GM19239 (cell line): ENCODE results near the gene SYNRG.
A peak's percentile ranks its signal among the peaks of the same experiment; 100 is the strongest.

Source experiments
- DNase-seq: peaks from one replicate; pipeline ENCODE4 v3.0.0; 2011; ENCODE audit warnings: low spot score; ENCODE audit not compliant: insufficient read length
- FAIRE-seq: peaks from 2 replicates; lab custom pipeline; 2011; peaks lifted over from hg19 to GRCh38; lab: Jason Lieb, UNC

The SYNRG gene

DNA sequence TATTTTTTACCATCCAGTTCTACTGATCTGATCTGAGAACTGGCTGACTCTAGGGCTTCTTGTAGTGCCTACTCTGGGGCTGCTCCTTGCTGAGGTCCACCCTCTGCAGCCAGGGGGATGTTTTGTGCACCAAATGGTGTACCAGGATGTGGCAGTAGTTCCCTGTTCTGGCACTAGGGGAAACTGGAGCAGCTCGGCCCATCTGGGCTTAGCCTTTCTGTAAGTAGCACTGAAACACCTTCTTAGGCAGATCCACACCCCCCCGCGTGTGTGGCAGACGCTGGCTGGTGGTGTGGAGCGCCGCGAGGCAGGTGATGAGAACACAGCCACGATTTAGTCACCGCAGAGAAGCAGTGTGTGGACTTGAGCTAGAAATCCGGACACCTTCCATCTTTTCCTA lies 102.5 kb downstream of the SYNRG start:
- DNase-seq (peak; percentile 29), FAIRE-seq (no peak)

DNA sequence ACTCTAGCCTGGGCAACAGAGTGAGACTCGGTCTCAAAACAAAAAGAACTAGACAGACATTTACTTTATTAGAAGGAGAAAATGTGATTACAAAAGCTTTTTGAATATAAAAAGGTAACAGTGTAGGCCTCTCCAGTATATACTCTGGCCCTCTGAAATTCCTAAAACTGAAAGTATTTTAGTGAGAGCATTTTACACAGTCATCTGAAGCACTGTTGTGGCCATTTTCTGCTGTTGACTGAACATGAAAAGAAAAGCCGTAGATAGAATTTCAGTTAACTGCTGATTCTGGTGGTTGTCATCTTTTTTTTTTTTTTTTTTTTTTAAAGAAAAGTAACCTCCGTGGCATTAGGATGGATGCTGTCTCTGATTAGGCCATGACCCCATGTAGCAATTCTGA lies 103.9 kb downstream of the SYNRG start:
- no peak for FAIRE-seq
- no peak for DNase-seq

DNA sequence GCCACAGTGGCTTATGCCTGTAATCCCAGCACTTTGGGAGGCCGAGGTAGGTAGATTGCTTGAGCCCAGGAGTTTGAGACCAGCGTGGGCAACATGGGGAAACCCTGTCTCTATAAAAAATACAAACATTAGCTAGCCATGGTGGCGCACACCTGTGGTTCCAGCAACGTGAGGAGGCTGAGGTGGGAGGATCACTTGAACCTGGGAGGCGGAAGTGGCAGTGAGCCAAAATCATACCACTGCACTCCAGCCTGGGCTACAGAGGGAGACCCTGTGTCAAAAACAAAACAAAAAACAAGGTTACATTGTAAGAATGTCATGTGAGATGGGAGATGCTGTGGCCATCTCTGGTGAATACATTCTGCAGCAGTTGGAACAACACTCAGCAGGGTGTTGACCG lies 106.1 kb downstream of the SYNRG start:
- DNase-seq (no peak), FAIRE-seq (no peak)

DNA sequence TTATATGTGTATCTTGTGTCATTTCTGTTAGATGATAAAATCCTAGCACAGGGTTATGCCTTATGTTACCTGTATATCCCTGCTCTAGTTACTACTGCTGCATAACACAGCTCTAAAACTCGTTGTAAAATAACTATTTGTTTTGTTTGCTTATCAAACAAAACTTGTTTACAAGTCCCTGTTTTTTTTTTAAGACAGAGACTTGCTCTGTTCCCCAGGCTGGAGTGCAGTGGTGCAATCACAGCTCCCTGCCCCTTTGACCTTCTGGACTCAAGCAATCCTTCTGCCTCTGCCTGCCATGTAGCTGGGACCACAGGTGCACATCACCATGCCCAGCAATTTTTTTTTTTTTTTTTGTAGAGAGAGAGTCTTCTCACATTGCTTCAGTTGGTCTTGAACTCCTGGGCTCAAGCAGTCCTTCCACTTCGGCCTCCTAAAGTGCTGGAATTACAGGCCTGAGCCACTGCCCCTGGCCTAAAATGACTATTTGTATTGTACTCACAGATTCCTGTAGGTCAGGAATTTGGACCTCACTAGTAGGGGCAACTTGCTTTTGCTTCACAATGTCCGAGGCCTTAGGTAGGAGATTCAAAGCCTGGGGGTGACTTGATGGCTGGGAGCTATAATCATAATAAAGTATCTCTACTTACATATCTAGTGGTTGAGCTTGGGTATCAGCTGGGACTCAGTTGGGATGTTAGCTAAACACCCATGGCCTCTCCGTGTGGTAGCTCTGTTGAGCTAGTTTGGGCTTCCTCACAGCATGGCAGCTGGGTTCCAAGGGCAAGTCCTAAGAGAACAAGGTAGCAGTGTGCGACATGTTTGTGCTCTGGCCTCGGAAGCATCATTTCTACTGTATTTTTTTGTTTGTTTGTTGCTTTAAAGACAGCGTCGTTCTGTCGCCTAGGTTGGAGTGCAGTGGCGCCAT lies 106.9 kb downstream of the SYNRG start:
- no peak for FAIRE-seq

DNA sequence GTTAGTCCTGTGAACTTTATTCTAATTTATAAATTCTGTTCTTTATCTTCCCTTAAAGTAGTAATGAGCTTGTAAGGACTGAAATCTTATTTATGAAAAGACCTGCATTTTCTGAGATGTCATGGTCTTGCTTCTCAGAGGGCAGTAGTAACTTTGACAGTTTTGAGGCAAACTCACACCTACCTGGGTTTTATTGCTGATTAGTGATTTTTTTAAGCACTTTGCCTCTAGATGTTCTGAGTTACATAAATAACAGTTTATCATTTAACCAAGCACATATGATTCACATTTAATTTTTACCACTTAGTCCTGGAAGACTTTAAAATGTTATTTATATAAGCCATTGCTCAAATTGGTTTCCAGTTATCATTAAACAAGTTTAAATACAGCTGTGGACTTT lies 108.8 kb downstream of the SYNRG start:
- FAIRE-seq (no peak), DNase-seq (no peak)

More for the DNA sequence above, 106.9 kb downstream of the SYNRG start:
- no peak for DNase-seq

DNA sequence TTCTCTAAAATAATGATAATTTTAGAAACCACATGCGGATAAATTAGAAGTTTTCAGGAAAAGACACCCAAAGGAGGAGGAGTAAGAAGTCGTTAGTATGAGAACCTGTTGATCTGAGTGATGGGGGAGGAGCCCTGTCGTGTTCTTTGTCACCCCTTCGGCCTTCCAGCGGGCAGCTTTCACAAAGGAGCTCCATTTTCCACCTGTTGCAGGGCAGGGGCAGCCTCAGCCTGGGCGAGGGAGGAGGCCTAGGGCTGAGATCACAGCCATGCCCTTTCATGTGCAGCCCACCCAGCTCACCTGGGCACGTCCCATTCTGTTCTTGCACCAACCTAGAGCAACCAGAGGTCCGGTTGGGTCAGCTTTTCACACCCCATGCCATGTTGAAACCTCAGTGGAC lies 114.2 kb downstream of the SYNRG start:
- no peak for FAIRE-seq
- no peak for DNase-seq

DNA sequence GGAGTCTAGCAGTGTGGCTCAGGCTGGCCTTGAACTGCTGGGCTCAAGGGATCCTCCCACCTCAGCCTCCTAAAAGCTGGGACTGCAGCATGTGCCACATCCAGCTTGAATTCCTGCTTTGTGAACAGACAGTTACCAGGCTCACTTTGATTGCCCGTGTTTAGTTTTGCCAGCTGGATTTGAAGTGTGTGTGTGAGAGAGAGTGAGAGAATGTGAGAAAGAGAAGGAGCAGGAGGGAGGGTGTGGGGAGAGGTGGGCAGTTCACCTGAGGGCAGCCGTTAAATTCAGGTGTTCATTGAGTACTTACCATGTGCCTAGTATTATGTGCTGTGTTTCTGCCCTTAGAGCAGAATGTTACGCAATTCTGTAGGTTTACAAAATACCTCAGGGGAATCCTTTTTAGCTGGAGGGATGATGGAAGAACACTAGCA lies 114.8 kb downstream of the SYNRG start:
- DNase-seq, result no peak
- no peak for FAIRE-seq

DNA sequence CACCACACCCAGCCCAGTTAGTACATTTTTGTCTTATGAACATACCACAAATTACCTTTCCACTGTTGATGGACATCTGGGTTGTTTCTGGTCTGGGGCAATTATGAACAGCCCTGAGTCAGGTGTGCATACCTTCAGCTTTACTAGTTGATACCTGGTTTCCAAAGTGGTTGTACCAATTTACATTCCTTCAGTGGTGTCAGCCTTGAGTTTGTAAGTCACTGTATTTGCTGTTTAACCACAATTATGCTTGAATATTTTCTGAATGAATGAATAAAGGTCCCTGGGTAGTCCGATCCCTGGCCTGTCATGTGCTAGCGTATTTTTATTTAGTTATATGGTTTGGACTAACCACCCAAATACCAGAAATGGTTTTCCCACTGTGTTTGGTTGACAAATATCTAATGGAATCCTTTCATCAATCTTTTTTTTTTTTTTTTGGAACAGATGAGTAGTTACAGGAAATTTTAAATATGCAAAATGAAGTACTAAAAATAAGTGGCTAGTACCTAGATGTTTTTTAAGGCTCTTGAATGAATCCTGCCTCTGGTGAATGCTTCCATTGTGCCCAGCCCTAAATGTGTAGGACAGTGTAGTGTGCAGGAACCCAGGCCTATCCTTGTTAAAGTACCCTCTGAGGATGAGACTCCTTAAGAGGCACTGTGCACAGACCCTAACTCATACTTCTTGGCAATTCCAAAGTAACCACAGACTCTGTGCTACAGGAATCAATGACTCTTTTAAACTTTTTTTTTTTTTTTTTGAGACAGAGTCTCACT lies 115.8 kb downstream of the SYNRG start:
- no peak for FAIRE-seq
- DNase-seq, result no peak

DNA sequence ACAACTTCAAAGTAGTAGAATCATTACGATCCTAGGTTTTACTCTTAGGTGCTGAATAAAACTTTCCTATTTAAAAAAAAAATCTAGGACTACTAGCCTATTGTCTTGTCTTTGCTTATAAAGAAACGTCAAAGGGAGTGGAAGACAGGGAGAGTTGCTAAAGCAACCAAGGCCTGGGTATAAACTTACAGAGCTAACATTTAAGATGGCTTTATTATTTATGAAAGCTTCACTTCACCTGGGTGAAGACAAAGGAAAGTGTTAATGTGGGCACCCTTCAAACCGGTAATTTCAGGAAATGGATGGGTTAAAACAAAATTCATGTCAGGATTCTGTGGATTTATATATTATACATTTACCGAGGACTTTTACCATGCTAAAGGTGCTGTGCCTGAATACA lies 117.1 kb downstream of the SYNRG start:
- DNase-seq (no peak), FAIRE-seq (no peak)

DNA sequence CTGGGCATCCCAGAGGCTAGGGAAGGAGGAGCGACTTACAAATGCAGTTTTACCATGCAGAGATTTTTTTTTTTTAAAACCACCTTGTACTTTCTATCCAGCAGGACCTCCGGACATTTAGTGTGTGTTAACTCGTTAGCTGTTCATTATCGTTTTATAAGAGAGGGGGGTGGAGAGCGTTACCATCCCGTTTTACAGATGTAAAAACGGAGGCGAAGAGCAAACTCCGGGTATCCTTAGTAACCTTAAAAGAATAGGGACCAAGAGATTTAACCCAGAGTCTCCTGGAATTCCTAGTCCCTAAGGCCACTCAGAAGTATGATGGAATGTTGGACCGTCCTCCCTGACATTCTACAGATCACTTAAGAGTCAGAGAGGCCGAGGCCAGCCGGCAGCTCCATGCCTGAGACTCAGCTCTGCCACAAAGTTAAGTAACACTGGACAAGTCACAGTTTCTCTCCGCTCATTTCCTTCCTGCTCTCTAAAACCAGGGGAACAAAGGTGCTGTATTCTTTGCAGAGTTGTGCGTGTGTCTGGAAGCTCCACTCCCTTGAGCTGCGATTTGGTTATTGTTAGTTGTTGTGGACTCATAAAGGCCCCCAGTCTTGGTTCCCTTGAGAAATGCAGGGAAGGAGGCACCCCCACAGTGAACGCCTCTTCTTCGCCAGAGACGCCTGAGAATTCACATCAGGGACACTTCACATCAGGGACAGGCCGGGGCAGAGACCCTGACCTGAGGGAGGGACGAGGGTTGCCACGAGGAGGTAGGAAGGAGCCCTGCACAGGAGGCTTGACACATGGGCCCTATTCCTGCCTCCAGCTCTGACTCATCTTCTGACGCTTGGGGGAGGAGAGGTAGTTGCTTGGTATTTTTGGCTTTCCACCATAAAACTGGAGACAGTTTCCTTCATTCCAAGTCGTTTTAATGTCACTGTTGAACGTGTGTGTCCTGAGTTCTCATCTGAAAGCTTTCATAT lies 118.3 kb downstream of the SYNRG start:
- FAIRE-seq, result no peak
- peak; percentile 36 for DNase-seq

DNA sequence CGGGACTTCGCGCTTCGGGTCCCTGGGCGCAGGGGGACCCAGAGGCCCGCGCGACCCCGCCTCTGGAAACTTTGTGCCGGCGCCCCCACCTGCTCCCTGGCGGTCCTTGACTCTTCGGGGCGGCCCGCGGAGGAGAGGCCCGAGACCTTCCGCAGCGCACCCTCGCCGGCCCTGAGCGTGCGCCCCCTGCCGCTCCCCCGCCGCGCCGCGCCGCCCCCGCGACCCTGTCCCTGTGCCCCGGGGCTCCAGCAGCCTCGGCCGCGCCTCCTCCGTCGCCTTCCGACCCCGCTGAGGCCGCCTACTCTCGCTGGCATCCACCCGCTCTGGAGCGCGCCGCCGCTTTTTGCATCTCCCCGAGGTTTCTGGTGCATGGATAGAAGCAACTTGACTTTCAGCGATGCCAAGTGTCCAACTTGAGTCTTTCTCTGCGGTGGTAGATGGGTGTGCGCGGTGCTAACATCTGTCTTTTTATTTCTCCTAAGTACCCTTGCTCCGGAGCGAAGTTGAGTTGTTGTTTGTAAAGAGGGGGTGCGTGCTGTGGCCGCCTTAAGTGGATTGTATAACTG lies 119.1 kb downstream of the SYNRG start:
- FAIRE-seq, result no peak
- DNase-seq, result peak; percentile 45

DNA sequence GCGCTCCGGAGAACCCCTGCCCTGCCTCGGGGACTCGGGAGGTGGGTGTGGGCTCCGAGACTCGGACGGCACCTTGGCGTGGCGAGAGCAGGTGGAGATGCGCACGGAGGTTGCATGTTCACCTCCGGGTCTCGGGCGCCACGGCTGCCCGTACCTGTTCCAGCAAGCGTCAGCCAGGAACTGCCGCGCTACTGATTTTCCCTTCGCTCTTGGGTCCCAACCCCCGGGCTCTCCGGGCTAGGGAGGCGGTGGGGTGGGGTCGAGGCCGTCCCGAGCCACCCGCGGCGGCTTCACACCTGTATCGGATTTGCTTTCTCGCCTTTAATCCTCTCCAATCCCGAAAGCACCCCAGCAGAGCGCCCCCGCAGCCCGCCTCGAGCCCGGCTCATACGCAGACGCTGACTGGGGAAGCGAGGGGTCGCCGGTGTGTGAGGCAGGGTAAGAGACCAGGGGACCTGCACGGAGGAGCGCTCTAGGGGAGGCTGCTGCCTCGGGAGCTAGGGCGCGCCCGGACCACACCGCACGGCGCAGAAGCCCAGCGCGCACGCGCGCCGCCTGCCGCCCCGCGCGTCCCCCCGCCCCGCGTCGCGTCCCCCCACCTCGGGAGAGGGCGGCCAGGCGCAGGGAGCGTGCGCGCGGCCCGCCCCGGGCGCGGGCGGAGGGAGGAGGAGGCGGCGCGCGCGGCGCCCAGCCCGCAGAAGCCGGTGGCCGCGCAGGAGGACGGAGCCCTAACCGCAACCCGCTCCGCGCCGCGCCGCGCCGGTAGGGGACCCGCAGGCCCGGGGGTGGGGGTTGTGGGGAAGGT lies 119.8 kb downstream of the SYNRG start, which contains the start of gene DUSP14:
Gene DUSP14, plus strand, starts transcription at position 695 of the 805 bp plus-strand sequence. CDS start 22,382 bp downstream, outside the sequence.
- FAIRE-seq, result no peak

DNA sequence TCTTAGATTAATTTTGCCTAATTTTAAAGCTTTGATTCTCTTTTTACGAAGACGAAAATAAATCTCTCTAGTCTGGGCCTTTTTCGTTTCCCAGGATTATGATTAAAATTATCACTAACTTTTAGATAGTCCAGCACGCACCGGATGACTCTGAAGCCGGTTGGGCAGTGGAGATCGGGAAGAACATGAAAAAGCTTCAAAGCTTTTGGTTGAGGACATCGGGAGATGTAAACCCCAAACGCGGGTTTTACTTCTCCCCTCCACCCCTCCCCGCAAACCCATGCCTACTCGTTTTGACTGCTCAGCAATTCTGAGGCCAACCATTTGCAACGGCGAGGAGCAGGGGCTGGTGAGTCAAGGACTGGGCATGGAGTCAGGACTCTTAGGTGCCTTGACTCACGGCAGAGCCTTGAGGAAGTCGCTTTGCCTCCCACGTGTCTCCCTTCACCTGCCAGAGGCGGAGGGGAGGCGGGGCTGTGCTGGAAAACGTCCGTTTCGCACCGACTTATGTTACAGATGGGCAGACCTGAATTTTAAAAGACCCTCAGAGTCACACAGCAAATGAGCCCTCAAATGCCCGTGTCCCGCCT lies 120.5 kb downstream of the SYNRG start:
- no peak for DNase-seq
- FAIRE-seq, result no peak

More for the DNA sequence above, 119.8 kb downstream of the SYNRG start, which contains the start of gene DUSP14:
- DNase-seq, result peak; percentile 96

DNA sequence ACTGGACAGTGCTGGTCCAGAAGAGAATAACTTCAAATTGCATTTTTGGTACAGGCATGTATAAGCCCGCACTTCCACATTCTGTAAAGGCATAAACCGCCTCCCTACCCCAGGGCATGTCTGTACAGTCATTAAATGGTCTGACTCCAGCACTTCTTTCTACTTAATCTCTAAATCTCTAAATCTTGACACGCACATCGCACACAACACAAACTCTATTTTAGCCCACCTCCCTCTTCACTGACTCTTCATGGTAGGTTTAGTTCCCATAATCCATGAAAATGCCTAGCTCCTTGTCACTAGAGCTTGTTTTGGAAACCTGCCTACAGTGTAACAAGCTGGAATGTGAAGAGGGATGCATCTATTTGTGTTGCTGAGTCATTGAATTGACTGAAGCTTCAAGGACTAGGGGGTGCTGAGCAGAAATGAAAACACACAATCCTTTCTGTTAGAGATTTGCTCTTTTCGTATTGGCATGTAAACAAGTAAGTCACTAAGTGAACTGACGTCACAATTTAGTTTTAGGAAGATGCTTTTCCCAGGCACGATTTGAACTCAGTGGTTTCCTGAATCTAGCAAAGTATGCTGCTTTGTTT lies 121.1 kb downstream of the SYNRG start:
- FAIRE-seq, result no peak

DNA sequence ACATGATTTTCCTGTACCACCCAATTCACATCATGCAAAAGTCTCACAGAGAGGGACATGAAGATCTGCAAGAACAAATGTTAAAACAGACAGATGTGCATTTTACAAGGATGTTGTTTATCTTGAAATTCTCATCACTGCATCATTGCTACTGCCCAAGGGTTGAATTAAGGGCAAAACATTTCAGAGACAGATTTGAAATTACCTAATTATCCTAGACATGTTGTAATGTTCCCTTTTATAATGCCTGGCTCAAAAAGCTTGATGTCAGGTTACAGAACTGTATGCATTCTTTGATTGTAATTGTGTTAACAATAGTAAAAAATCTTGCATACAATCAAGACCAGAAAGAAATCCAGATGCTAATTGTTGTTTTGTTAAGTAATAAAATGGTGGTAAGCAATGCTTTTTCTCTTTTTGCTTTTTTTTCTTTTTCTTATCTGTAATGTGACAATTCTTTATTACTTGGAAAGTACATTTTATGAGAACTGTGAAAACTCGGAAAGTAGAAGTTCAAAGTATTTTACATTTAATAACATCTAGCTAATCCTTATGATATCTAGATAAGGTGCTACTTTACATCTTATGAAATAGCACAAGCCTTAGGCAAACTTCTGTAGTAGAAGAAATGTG lies 123.2 kb downstream of the SYNRG start:
- DNase-seq (no peak), FAIRE-seq (no peak)

More for the DNA sequence above, 121.1 kb downstream of the SYNRG start:
- no peak for DNase-seq

DNA sequence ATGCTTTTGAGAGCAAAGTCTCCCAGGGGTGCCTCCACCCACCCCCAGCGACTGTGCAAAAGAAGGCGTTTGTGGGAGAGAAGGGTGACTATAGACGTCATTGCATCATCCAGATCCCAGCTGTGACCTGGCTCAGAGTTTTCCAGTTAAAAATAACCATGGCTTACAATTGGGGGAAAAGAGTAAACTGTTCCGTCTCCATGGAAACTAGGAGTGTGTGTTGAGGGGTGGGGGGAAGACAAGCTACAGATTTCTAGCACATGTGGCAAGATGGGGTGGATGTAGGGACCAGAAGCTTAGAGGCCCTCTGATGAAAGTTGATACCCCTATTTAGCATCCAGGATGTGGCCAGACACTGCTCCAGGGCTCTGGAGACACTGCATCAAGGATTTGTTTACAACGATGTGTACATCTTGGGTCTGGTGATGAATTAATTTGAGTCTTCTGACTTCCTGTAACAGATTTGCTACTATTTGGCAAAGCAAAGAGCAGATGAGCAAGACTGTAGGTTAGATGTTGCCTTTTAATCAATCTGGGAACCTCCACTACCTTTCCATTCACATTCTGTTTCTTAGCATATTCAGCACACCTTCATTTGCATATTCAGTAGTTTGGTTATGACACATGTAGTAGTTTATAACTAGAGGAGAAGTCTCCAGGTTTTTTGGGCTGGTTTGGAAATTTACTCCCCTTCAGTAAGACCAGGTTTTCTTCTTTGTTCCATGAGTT lies 125.7 kb downstream of the SYNRG start:
- FAIRE-seq (no peak), DNase-seq (no peak)
